NCI-H2196 treated with DMSO at 0.1 percent for 48 hours (cell line): Measurements from ENCODE around the gene RPL36.
"Not testable (repeated sequence)": the region's sequence is repeated elsewhere in the genome, so short reads cannot be mapped to it uniquely, and the experiment has no call there.

Experiments used
- DNase-seq: peaks from one replicate; lab custom pipeline; 2025; ENCODE audit not compliant: unreplicated experiment; lab: John Stamatoyannopoulos, UW

Gene RPL36

DNA sequence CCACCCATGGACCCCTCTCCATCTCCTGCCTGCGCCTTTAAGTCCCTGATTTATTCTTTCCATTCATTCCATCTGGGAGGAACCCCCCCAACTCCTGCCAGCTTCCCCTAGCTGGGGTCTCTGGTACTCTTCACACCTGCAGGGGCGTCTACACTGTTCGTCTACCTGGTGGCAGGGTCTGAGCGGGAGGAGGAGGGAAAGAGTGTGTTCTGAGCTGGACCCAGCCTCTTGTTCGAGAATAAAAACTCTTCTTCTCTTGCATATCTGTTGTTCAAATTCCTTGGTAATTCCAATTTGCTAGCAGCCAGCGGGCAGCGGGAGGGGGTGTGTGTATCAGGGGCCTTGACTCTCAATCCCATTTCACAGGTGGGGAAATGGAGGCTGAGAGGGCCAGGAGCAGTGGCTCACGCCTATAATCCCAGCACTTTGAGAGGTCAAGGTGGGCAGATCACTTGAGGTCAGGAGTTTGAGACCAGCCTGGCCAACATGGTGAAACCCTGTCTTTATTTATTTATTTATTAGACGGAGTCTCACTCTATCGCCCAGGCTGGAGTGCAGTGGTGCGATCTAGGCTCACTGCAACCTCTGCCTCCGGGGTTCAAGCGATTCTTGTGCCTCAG, 1.7 kb upstream of the RPL36 start:
- DNase-seq, result not testable (repeated sequence)

DNA sequence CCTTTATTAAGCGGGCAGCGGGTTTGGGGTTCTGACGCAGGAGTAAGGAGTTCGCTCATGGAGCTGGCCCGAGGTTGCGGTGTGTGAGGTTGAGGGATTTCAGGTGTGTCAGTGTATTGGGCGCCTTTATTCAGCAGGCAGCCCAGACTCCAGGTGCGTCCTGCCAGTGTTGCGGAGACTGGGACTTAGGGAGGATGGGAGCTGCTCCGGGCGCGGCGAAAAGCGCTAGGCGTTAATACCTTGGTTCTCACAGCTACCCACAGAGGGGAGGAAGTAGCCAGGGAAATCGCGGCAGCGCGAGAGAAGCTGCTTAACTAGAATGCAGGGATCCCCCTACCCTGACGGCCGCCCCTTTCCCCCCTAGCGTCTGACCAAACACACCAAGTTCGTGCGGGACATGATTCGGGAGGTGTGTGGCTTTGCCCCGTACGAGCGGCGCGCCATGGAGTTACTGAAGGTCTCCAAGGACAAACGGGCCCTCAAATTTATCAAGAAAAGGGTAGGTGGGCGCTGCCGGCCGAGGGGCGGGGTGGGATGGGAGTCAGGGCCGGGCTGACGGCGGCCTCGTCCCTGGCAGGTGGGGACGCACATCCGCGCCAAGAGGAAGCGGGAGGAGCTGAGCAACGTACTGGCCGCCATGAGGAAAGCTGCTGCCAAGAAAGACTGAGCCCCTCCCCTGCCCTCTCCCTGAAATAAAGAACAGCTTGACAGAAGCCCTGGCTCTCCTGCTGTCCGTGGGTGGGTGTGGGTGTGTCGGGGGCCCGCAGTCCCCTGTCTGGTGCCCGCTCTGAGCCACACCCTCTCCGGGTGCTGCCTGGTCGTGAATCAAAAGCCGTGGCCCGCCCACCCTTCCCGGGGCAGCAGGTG, 1.1 kb downstream of the RPL36 start:
- DNase-seq, result peak; percentile 49

DNA sequence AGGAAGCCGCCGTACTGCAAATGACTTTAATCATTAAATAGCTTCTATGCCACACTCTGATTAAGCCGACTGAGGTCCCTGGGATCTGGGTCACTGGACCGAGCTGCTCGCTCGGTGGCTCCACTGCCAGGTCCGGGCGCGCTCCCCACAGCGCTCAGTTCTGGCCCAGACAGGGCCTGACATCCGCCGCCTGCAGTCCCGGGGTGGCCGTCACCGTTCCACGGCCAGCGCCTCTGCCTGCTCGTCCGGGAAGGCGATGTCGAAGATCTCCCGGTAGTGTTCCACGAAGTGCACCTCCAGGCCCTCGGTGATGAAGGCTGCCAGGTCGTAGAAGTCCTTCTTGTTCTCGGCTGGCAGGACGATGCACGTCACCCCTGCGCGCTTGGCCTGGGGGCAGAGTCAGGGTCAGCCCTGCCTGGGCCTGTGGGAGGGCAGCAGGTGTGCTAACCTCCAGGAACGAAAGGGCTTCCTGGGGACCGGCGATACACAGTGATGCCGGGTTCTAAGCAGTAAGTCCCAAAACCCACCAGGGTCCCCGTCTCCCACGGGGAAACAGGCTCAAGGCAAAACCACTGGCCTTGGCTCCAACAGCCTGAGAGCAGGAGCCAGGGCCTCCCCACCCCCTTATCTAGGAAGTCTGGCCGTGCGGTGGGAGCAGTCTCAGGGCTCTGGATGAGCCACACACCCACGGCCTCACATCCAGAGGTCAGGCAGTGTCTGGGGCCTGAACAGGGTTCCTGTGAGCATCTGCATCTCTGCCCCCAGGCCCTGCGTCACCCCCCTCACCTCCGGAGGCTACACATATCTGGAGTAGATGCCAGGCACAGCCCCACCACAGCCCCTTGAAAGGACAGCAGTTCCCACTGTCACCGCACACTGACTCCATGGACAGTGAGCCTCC, 2.0 kb downstream of the RPL36 start:
- no peak for DNase-seq

DNA sequence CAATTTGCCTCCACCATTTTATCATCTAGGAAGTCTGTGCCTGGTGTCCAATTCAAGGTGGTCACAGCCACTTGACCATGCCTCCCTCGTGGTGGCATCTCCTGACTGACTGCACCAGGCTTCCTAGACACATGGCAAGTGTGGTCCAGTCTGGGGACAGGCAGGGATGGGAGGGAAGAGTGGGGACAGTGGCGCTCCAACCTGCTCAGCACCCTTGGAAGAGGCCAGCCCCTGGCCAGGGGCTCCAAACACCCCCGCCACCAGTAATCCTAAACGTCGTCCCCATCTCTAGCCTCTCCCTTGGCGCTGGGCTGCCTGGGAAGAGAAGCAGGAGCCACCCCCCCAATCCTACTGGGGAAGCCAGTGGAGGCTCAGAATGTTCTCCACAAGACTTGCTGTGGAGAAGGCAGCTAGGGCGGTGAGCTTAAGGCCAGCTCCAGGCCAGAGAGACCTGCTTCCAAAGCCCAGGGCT, 2.7 kb downstream of the RPL36 start:
- no peak for DNase-seq

DNA sequence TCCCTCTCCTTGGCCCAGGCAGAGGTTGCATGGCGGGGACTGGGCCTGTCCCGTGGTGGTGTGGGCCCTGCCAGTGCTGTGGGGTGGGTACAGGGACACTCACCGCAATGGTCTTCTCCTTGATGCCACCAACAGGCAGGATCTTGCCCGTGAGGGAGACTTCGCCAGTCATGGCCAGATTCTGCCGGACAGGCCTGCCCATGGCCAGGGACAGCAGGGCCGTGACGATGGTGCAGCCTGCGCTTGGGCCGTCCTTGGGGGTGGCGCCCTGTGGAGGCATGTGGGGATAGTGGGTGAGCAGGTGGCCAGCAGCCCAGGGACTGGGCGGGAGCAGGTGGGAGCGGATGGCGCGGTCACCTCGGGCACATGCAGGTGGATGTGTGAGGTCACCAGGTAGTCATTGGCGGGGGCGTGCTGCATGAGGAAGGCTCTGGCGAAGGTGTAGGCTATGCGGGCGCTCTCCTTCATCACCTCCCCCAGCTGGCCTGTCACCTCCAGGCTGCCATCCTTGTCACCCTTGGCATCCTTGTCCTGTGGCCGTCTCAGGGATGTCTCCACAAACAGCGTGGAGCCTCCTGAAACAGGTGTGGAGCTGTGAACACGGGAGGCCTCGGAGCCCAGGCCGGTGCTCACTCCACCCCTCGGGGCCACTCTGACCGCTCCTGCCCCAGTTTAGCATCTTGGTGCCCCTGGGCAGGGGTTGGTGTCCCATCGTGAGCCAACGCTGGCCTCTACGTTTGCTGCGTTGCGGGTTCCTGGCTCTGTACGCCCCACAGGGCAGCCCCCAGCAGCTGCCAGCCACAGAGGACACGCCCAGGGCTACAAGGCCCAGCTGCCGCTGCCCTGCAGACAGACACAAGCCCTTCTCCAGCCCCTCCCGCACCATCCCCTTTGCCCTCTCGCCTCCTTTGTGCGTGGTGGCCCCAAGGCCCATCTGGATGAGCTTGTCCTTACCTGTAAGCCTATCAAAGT, 3.4 kb downstream of the RPL36 start:
- DNase-seq, result no peak

DNA sequence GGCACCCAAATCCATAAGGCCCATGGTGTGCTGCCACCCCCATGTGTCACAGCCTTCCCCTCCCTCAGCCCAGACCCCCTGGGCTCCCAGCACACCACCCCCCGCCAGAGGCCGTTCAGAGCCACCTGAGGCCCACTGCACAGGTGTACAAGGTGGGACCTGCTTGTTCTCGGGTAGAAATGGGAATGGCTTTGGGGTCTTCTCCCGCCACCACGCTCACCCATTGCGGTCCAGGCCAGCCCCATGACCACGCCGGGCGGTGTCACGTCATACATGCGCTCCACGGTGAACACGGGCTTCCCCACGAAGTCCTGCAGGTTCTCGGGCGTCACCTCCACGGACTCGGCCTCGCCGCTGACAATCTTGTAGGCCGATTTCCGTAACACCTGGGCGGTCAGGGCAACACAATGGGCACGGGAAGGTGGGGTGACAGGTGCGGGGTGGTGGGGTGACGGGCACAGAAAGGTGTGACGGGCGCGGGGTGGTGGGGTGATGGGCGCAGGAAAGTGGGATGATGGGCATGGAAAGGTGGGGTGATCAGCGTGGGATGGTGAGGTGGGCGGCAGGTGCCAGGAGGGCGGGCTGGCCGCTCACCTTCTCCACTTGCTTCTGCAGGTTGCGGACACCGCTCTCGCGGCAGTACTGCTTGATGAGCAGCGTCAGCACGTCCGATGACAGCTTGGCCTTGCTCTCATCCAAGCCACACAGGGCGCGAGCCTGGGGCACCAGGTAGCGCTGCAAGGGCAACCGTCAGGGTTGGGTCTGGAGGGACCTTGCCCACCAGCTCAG, 4.3 kb downstream of the RPL36 start:
- no peak for DNase-seq

DNA sequence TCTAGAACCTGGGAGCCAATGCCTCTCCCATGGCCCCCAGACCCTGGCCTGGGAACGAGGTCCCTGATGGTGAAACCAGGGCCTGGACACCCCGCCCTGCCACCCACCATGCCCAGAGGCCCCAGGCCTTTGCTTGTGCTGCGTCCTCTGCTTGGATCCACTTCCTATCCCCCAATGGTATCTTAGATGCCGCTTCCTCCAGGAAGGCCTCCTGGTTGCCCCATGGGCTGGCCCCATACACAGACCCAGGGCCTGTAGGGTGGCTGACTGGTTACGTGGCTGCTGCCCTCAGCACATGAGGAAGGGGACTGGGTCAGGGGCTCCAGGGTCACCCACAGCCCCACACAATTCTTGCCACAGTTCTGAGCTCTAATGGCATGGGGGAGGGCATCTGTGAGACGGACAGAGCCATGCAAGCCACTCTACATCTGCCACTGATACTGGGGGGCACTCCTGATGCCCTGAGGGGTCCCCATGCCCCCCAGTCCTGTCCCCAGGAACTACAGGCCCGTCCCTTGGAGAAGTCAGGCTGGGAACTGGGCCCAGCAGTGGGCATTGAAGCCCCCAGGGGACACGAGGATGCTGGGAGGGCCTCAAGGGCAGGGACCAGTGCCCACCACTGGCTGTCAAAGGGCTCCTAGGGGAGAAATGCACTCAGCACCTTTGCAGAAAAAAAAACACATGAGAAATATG, 5.0 kb downstream of the RPL36 start:
- DNase-seq, result no peak

DNA sequence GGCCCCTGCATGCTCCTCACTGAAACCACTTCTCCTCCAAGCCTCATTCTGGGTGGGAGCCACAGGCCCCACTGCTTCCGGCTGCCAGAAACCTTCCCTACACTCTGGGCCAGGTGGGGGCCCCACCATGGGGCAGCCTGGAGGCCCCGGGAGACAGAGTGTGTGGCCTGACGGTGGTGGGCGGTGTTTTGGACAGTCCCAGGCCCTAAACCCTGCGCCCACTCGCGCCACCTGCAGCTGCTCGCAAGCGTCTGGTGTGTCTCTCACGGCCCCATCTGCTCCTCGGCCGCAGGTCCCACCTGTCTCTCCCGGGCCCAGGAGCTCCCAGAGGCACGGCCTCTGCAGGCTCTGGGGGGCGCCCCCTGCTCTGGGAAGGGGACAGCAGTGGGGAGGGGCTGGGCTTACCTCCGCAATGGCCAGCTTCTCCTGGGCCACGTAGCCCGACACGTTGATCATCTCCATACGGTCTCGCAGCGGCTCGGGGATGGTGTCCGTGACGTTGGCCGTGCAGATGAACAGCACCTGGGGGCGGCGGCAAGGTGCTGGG, 5.6 kb downstream of the RPL36 start:
- DNase-seq, result no peak

DNA sequence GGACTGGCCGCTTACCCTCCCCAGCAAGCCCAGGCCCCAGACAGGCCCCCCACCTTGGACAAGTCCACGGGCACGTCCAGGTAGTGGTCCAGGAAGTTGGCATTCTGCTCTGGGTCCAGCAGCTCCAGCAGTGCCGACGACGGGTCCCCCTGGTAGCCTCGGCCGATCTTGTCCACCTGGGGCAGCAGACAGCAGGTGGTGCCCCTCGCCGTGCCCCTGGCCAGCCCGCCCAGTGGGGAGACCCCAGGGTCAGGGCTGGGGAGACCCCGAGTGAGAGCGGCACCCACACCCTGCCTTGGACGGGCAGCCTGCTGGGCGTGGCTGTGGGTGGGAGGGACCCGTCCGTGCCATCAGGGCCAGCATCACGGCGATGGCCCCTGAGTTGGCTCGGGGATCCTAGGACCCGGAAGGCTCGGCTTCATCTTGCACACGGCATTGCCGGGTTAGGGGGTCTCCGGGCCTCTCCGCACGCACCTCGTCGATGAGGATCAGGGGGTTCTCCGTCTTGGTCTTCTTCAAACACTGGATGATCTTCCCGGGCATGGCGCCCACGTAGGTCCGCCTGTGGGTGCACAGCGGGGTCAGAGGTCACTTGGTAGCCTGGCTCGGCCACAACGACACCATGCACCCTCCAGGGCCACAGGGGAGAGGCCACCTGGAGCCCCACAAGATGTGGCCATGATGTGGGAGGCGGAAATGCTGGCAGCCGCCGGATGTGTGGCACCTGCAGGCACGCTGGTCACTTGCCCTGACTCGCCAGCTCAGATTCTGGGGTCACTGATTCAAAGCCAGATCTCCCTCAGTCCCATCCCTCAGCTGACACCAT, 6.3 kb downstream of the RPL36 start:
- no peak for DNase-seq

DNA sequence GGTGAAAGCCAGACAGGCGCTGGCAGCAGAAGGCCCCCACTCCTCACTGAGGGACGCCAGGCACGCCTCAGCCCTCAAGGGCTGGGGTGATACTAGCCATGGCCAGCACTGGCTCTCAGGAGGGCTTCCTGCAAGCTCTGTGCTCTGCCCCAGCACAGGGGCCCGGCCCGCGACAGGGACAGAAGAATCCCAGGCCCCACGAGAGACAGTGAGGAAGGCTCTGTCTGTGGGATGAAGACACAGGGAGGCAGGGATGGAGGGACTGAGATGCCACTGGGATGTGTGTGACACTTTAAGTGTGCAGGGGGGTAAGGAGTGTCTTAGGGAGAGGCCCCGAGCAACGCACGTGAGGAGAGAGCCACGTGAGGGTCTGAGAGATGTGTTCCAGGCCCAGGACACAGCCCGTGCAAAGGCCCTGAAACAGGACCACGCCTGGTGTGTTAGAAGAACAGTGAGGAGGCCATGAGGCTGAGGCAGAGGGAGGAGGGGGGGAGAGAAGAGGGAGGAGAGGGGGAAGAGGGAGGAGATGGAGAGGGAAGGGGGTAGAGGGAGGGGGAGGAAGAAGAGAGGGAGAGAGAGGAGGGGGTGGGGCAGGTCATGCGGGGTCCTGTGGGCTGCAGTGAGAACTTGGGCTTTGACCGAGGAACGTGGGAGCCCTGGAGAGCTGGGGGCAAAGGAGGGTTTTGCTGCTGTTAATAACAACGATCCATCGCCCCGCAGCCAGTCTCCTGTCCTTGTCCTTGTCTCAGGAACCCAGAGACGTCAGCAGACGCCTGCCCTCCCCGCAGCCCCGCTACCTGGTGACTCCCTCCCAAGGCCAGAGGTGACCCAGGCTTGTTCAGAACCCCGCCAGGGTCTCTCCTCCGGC, 7.2 kb downstream of the RPL36 start:
- no peak for DNase-seq

DNA sequence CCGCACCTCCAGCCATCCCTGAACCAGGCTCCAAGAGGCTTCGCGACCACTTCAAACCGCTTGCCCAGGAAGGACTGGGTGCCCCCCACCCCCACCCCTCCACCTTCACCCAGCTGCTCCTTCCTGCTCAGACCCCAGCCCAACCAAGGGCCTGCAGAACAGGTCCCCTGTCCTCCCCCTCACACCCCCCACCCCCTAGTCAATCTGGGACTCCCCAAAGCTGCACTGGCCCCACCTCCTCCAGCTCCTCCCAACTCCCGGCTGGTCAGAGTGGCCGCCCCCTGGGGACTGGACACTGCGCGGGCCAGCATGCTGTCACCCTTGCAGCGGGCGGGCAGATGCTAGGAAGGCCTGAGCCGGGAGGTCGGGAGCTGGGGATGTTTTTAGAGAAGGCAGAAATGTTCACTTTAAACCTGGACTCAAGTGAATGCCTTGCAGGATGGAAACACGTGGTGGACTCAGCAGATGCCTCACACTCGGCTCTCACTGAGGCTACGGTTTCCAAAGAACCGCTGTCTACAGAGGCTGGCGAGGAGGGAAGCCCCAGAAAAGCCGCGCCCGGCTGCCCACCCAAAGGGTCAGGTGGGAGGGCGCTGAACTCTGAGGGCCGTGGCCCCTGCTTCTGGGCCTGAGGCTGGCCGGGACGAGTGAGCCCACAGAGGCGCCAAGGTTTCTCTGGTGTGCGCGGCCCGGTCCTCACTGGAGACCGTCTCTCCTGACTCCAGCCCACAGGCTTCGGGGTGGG, 8.0 kb downstream of the RPL36 start:
- no peak for DNase-seq

DNA sequence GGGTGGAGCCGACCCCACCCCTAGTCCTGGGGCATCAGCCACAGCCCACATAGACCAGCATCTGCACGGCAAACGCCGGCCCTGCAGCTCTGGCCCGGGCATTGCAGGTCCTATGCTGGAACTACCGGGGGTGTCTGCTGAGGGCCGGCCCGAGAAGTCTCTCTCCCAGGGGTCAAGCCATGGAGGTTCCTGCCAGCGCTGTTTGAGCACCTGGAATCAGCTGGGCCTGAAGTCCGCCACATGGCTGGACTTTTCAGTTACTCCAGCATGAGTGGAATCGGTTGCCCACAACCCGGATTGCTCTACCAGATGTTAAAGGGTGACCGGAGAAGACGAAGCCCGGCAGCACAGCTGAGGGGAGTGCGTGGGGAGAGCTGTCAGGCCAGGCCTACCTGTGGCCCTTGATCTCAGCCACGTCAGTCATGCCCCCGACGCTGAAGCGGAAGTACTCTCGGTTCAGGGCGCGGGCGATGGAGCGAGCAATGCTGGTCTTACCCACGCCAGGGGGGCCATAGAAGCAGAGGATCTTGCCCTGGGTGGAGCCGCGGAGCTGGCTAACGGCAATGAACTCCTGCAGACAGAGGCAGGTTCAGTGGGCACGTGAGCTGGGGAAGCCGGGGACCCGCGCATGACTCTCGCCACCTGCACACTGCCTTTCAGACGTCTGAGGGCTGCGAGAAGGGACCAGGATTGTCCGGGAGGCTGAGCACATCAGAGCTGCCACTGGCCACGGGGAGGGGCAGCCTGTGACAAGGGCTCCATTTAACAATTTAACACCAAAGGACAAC, 8.7 kb downstream of the RPL36 start:
- no peak for DNase-seq

DNA sequence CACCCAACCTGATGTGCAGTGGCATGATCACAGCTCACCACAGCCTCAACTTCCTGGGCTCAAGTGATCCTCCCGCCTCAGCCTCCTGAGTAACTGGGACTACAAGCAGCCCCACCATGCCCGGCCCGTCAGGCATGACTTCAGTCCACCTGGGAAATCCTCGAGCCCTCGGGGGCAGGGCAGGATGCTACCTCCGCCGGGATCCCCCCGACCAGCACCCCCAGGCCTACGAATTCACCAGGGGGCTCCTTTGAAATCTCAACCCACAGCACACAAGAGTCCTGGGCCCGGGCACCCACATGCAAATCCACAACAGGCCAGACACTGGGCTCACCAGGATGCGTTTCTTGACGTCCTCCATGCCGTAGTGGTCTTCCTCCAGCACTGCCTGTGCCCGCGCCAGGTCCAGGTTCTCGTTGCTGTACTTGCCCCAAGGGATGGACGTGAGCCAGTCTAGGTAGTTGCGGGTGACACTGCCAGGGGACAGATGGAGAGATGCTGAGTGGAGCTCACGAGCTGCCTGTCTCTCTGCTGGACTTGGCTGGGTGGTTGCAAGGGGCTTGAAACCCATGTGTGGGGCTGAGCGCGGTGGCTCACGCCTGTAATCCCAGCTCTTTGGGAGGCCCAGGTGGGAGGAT, 10.5 kb downstream of the RPL36 start:
- DNase-seq, result no peak

DNA sequence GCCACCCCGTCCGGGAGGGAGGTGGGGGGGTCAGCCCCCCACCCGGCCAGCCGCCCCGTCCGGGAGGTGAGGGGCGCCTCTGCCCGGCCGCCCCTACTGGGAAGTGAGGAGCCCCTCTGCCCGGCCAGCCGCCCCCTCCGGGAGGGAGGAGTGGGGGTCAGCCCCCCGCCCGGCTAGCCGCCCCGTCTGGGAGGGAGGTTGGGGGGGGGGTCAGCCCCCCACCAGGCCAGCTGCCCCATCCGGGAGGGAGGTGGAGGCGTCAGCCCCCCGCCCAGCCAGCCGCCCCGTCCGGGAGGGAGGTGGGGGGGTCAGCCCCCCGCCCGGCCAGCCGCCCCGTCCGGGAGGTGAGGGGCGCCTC, 11.9 kb downstream of the RPL36 start:
- DNase-seq, result not testable (repeated sequence)
